HepG2 (cell line): ENCODE measurements around the gene IQCE. TPM values are rescaled to one million over a fixed set of nuclear protein-coding genes. Genes with fewer than 3 reads are reported as not detected.

Source experiments
- ATAC-seq: fragments of 200-7000 bp; cut with Tn5 transposase; 3 replicates; pipeline ENCODE4 v1.9.1; 2020; ENCODE audit warnings: mild to moderate bottlenecking, moderate library complexity
- BruUV-seq: library from RNA; stranded (reverse); fragments of 400-500 nt; replicated peaks from 2 replicates; lab custom pipeline; 2021; lab: Mats Ljungman, UMichigan
- CTCF ChIA-PET: fragments of 300-600 bp; formaldehyde crosslinking; extraction: SDS; loops from one replicate; lab custom pipeline; 2021; ENCODE audit warnings: low total read pairs, inconsistent platforms, low intra/inter-chr PET ratio; lab: Yijun Ruan, JAX
- POLR2A ChIA-PET: fragments of 350-600 bp; sonication (Branson Sonifier 250); formaldehyde crosslinking; loops from one replicate; lab custom pipeline; 2020; ENCODE audit warnings: antibody characterized with exemption, inconsistent platforms; lab: Yijun Ruan, JAX
- DNase-seq: peaks from one replicate; pipeline ENCODE4 v3.0.0-alpha.2; 2015; ENCODE audit warnings: low spot score
- FAIRE-seq: peaks from 3 replicates; lab custom pipeline; 2011; peaks lifted over from hg19 to GRCh38; lab: Jason Lieb, UNC
- H2AFZ ChIP-seq: one replicate; pipeline ENCODE4 v1.6.1; 2011; ENCODE audit warnings: low read length, inconsistent platforms
- H3K27ac ChIP-seq: fragments of 300-600 bp; 3 replicates; pipeline ENCODE4 v1.8.0; 2011; ENCODE audit warnings: mixed run types, mild to moderate bottlenecking, mixed read lengths, low read length, inconsistent platforms; ENCODE audit not compliant: insufficient read depth; ENCODE audit errors: extremely low read length
- H3K27me3 ChIP-seq, 2 experiments: fragments of 200-600 bp in 1 of 2; 2 replicates in 1 of 2; 3 replicates in 1 of 2; pipeline versions ENCODE4 v1.6.0 to v1.8.0; 2011; ENCODE audit warnings: low read length in 2 of 2, mild to moderate bottlenecking in 2 of 2, moderate library complexity in 2 of 2, inconsistent platforms in 1 of 2; ENCODE audit not compliant: insufficient read depth in 2 of 2, control insufficient read depth in 1 of 2
- H3K36me3 ChIP-seq, 2 experiments: fragments of 200-600 bp in 1 of 2; replicated peaks in 1 of 2; 2 replicates in 1 of 2; 3 replicates in 1 of 2; pipeline versions ENCODE4 v1.5.1 to v1.8.0; 2011; ENCODE audit warnings: low read length in 2 of 2, inconsistent platforms in 1 of 2; ENCODE audit not compliant: insufficient read depth in 2 of 2, control insufficient read depth in 1 of 2
- H3K4me1 ChIP-seq: 2 replicates; pipeline ENCODE4 v1.5.1; 2012; ENCODE audit warnings: low read length, inconsistent platforms; ENCODE audit not compliant: insufficient read depth
- H3K4me2 ChIP-seq: 2 replicates; pipeline ENCODE4 v1.6.0; 2011; ENCODE audit warnings: low read depth, low read length, inconsistent platforms
- H3K4me3 ChIP-seq, 3 experiments: fragments of 200-600 bp in 1 of 3; sonication (generic), shearing (Covaris generic) in 1 of 3; replicated peaks in 1 of 3; 2 replicates each; pipeline ENCODE4 v1.5.1; 2011 to 2016; ENCODE audit warnings: low read length in 3 of 3, inconsistent platforms in 2 of 3, low read depth in 2 of 3, mild to moderate bottlenecking in 2 of 3, control low read depth in 1 of 3, mixed read lengths in 1 of 3; ENCODE audit not compliant: insufficient read depth in 1 of 3
- H3K79me2 ChIP-seq: one replicate; pipeline ENCODE4 v1.6.1; 2011; ENCODE audit warnings: low read length, inconsistent platforms; ENCODE audit not compliant: insufficient read depth
- H3K9ac ChIP-seq: 2 replicates; pipeline ENCODE4 v1.6.0; 2011; ENCODE audit warnings: mild to moderate bottlenecking, low read depth, low read length, inconsistent platforms; ENCODE audit not compliant: insufficient read depth
- H3K9me3 ChIP-seq: 2 replicates; pipeline ENCODE4 v1.5.1; 2012; ENCODE audit warnings: mild to moderate bottlenecking, low read length
- H4K20me1 ChIP-seq: 2 replicates; pipeline ENCODE4 v1.6.0; 2011; ENCODE audit warnings: inconsistent platforms, mild to moderate bottlenecking, low read length, moderate library complexity; ENCODE audit not compliant: insufficient read depth
- CCAR2 ChIP-seq: fragments of 200-400 bp; formaldehyde crosslinking; optimal IDR thresholded peaks from 2 replicates; pipeline ENCODE3; 2018; ENCODE audit warnings: low read depth, mild to moderate bottlenecking, low read length, moderate library complexity
- CCDC6 ChIP-seq: sonication (generic); formaldehyde crosslinking; IDR thresholded peaks from 2 replicates; pipeline ENCODE4 v1.8.1; 2022; ENCODE audit warnings: mild to moderate bottlenecking, missing genetic modification reagents, moderate library complexity
- CENPT ChIP-seq: sonication (generic); formaldehyde crosslinking; IDR thresholded peaks from 2 replicates; pipeline ENCODE4 v1.8.0; 2022; ENCODE audit warnings: low read depth, mild to moderate bottlenecking, moderate library complexity, missing genetic modification reagents
- CENPX ChIP-seq: sonication (generic); formaldehyde crosslinking; IDR thresholded peaks from 2 replicates; pipeline ENCODE4 v1.9.0; 2021; ENCODE audit warnings: mild to moderate bottlenecking, missing genetic modification reagents, moderate library complexity
- ELF4 ChIP-seq: sonication (generic); formaldehyde crosslinking; IDR thresholded peaks from 2 replicates; pipeline ENCODE4 v1.5.0; 2020; ENCODE audit warnings: missing genetic modification reagents, mild to moderate bottlenecking, moderate library complexity, borderline replicate concordance
- HNRNPL ChIP-seq: fragments of 200-400 bp; formaldehyde crosslinking; IDR thresholded peaks from 2 replicates; pipeline ENCODE4 v1.6.1; 2017; ENCODE audit warnings: mild to moderate bottlenecking, low read depth, low read length
- MAFF ChIP-seq: IDR thresholded peaks from 2 replicates; pipeline ENCODE4 v1.6.1; 2011; ENCODE audit warnings: low read depth, low read length, improper control_type of control experiment
- NR2C2 ChIP-seq: sonication (generic); formaldehyde crosslinking; IDR thresholded peaks from 2 replicates; pipeline ENCODE4 v1.4.0; 2020; ENCODE audit warnings: missing genetic modification reagents, mild to moderate bottlenecking, moderate library complexity, borderline replicate concordance
- POLR2A ChIP-seq, 2 experiments: IDR thresholded peaks; 2 replicates each; pipeline ENCODE4 v1.6.1; 2011; ENCODE audit warnings: low read depth in 2 of 2, low read length in 2 of 2, mild to moderate bottlenecking in 1 of 2, moderate library complexity in 1 of 2; ENCODE audit not compliant: insufficient read depth in 1 of 2
- ZNF253 ChIP-seq: sonication (generic); formaldehyde crosslinking; IDR thresholded peaks from 2 replicates; pipeline ENCODE4 v1.8.0; 2022; ENCODE audit warnings: mild to moderate bottlenecking, missing genetic modification reagents, borderline replicate concordance
- ZNF724P ChIP-seq: sonication (generic); formaldehyde crosslinking; IDR thresholded peaks from 2 replicates; pipeline ENCODE4 v1.8.0; 2022; ENCODE audit warnings: missing genetic modification reagents, borderline replicate concordance
- WGBS: methylation state at CpG from one replicate; pipeline ENCODE4 v1.1.6; 2017; ENCODE audit warnings: low lambda C conversion rate; 5-methylcytosine and 5-hydroxymethylcytosine counted together
- in situ Hi-C: cut with HindIII; loops from 2 replicates; pipeline ENCODE4 v1.10.0; 2017; ENCODE audit warnings: low pct_unique_long_range_greater_than_20kb; ENCODE audit not compliant: extremely low pct_ligation_motif_present
- intact Hi-C: fragments of 100-400 bp; cut with micrococcal nuclease; formaldehyde crosslinking; loops from one replicate; pipeline ENCODE4 v1.10.0; 2022; ENCODE audit not compliant: unreplicated experiment
- polyA plus RNA-seq, 8 experiments: library from polyadenylated mRNA; depleted of rRNA in 3 of 8; stranded (reverse) in 7 of 8; unstranded in 1 of 8; fragments of >200 nt; fragmentation: Illumina TruSeq in 4 of 8; extraction: Trizol in 4 of 8; gene quantifications; 2 replicates each; pipeline versions ENCODE4 v1.2.1 to v1.2.3, GENCODE V29; 2011 to 2016; ENCODE audit warnings: low read depth in 4 of 8, missing spikeins in 1 of 8, mixed read lengths in 1 of 8; ENCODE audit not compliant: insufficient read depth in 1 of 8
- total RNA-seq, 5 experiments: library from RNA; depleted of rRNA; stranded (reverse); fragments of >200 nt; fragmentation: Illumina TruSeq; extraction: Trizol; gene quantifications; 2 replicates each; pipeline ENCODE4 v1.2.3, GENCODE V29; 2016; ENCODE audit warnings: low read depth in 1 of 5
- TF ChIP-seq, protein P1 (sequence below): fragments of 450-650 bp; IDR thresholded peaks from 2 replicates; pipeline ENCODE4 v1.6.1; 2016
- TF ChIP-seq, protein P2 (sequence below): sonication (generic); formaldehyde crosslinking; IDR thresholded peaks from 2 replicates; pipeline ENCODE4 v1.4.0; 2020; ENCODE audit warnings: missing genetic modification reagents

The IQCE gene
- total and polyA plus RNA-seq, 2 of the 13 experiments (the other 11 are each of a cell fraction or from before 2014, with no cell fraction given): 1.5 to 2.5 TPM

DNA sequence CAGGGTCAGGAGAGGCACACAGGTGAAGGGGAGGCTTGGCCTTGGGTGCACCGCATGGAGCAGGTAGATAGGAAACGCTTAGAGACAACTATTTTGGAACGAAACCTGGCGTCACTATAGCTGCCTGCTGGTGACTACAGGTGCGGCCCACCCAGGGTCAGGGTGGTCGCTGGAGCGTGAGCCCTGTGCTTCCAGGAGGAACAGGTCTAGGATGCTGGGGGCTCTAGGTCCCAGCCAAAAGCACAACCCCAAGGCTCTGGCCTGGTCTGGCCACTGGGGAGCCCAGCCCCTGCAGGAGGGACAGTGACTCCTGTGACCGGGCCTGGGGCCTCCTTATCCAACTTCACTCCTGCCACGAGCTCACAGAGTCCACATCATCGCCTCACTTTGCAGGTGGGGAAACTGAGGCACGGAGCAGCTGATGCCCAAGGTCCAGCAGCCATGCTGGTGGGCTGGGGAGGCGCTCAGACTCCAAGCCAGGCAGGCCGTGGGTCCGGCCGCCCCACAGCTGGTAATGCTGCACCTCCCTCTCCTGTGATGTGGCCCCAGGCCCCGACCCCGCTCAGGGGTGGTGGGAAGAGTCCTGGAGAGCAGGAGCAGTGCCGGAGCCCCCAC is 30.2 kb upstream of the IQCE start:
- H4K20me1 ChIP-seq: no peaks in the 10 kb centered on the region
- TF ChIP-seq NR2C2 (CRISPR knock-in tag) (no peak), MAFF (no peak), POLR2A (IDR thresholded peaks at IDR 0.05; ENCODE audit: insufficient read depth in 1 of 2, low read depth in 2 of 2, low read length in 2 of 2) (no peak), CENPT (no peak)
- H3K4me2 ChIP-seq: no peak overlapping the region
- DNase-seq (no peak), FAIRE-seq (no peak), ATAC-seq (no peak)
- H3K4me3 ChIP-seq: no peak overlapping the region
- no peak overlapping the region for H2AFZ ChIP-seq
- 60% methylated on average over 3 of the region's 18 CpGs for WGBS
- H3K4me1 ChIP-seq: peaks cover 51% of the 10 kb centered on the region
- no TSS peak for BruUV-seq
- H3K27ac ChIP-seq: no peak overlapping the region
- intact Hi-C loops (no loop called here), in situ Hi-C loops (no loop called here)
- CTCF ChIA-PET: no interaction called here
- H3K27me3 ChIP-seq: peaks cover 0 to 13% of the 10 kb centered on the region in 2 experiments; a peak in 1 of 5 replicates
- H3K36me3 ChIP-seq: no peaks in the 10 kb centered on the region
- no peaks in the 10 kb centered on the region for H3K9me3 ChIP-seq
- H3K79me2 ChIP-seq: no peaks in the 10 kb centered on the region
- POLR2A ChIA-PET: interaction anchor here (1.1 kb wide), 1 partner anchor 27 kb away, joined by 3 read pairs; no protein-coding TSS in a partner anchor
- no peak overlapping the region for H3K9ac ChIP-seq

DNA sequence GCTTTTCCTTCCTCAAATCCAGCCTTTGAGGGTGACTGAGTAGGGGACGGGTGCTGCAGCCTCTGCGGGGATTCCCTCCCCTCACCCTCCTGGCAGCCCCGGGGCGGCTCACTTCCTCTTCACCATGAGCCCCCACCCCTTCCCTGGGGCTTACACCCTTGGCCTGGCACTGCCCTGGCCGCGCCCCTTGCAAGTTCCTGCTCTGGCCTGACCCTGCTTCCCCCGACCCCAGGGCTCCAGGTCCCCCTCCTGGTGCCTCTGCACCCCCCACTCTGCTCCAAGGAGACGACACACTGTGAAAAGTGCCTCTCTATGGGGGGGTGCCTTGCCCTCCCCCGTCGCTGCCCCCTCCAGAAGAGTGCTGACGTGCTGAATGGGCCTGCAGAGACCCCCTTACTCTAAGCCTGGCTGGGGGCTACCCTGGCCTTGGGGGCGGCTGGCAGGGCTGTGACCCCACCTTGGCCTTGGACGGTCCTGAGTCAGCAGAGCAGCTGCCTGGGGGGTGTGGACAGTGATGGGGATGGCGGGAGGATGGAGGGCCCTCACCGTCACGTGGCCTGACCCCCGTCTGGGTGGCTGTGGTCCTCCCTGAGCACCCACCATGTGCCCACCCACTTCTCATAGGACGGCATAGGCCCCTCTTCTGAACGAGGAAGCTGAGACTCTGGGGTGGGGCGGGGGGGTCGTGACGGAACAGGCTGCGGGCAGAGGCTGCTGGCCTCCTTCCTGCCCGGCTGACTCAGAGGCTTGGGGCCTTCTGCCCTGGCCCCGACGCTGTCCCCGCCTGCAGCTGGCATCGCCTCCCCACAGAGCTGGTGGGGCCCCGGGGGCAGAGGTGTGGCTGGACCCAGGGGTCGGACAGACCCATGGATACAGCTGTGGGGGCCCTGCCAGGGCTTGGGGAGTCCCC is 29.4 kb upstream of the IQCE start:
- ChIA-PET CTCF (no interaction called here), POLR2A (no interaction called here)
- H3K27me3 ChIP-seq: peaks cover 0 to 11% of the 10 kb centered on the region in 2 experiments; a peak in 1 of 5 replicates
- H3K36me3 ChIP-seq: no peaks in the 10 kb centered on the region
- no peak overlapping the region for H3K4me3 ChIP-seq
- no peak overlapping the region for H3K4me2 ChIP-seq
- H4K20me1 ChIP-seq: no peaks in the 10 kb centered on the region
- no peak overlapping the region for H3K9ac ChIP-seq
- no peaks in the 10 kb centered on the region for H3K79me2 ChIP-seq
- FAIRE-seq (no peak), ATAC-seq (no peak), DNase-seq (no peak)
- 20% methylated on average over 14 of the region's 30 CpGs for WGBS
- in situ Hi-C loops: no loop called here
- no TSS peak for BruUV-seq
- no peak overlapping the region for H3K27ac ChIP-seq
- no peaks in the 10 kb centered on the region for H3K9me3 ChIP-seq
- intact Hi-C loops: no loop called here
- no peak overlapping the region for H2AFZ ChIP-seq
- peaks cover 43% of the 10 kb centered on the region for H3K4me1 ChIP-seq
- TF ChIP-seq HNRNPL (peak; percentile 82; the same call in 1 of the 2 replicates), CENPX (no peak), CCAR2 (no peak), ELF4 (CRISPR knock-in tag) (no peak), ZNF253 (CRISPR knock-in tag) (no peak), CCDC6 (no peak), ZNF724P (no peak)
- TF ChIP-seq, protein P1, sequence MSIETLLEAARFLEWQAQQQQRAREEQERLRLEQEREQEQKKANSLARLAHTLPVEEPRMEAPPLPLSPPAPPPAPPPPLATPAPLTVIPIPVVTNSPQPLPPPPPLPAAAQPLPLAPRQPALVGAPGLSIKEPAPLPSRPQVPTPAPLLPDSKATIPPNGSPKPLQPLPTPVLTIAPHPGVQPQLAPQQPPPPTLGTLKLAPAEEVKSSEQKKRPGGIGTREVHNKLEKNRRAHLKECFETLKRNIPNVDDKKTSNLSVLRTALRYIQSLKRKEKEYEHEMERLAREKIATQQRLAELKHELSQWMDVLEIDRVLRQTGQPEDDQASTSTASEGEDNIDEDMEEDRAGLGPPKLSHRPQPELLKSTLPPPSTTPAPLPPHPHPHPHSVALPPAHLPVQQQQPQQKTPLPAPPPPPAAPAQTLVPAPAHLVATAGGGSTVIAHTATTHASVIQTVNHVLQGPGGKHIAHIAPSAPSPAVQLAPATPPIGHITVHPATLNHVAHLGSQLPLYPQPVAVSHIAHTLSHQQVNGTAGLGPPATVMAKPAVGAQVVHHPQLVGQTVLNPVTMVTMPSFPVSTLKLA: peak; percentile 51
- TF ChIP-seq, protein P2, sequence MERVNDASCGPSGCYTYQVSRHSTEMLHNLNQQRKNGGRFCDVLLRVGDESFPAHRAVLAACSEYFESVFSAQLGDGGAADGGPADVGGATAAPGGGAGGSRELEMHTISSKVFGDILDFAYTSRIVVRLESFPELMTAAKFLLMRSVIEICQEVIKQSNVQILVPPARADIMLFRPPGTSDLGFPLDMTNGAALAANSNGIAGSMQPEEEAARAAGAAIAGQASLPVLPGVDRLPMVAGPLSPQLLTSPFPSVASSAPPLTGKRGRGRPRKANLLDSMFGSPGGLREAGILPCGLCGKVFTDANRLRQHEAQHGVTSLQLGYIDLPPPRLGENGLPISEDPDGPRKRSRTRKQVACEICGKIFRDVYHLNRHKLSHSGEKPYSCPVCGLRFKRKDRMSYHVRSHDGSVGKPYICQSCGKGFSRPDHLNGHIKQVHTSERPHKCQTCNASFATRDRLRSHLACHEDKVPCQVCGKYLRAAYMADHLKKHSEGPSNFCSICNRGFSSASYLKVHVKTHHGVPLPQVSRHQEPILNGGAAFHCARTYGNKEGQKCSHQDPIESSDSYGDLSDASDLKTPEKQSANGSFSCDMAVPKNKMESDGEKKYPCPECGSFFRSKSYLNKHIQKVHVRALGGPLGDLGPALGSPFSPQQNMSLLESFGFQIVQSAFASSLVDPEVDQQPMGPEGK: peak; percentile 52
